Cerebellar cortex (tissue), 1 donor: ENCODE results near the gene ATP1A4.

Experiments
- DNase-seq: peaks from one replicate; pipeline ENCODE4 v3.0.0-alpha.2; 2015; ENCODE audit warnings: low spot score

ATP1A4 gene

GRCh38 chr1:160206421-160207117 lies 55.2 kb downstream of the ATP1A4 start:
- DNase-seq, result peak; percentile 52

- DNase-seq, result no peak
These were observed 55.8 kb downstream of the ATP1A4 start for GRCh38 chr1:160207118-160207650.

- DNase-seq, result no peak
These were observed 56.6 kb downstream of the ATP1A4 start for GRCh38 chr1:160207771-160208556.

- no peak for DNase-seq
These were observed 57.3 kb downstream of the ATP1A4 start for GRCh38 chr1:160208557-160209320.

GRCh38 chr1:160209321-160210046 lies 58.1 kb downstream of the ATP1A4 start:
- DNase-seq, result peak; percentile 96

- no peak for DNase-seq
These were observed 59.2 kb downstream of the ATP1A4 start for GRCh38 chr1:160210561-160210960.

- peak; percentile 61 for DNase-seq
These were observed 59.8 kb downstream of the ATP1A4 start for GRCh38 chr1:160211046-160211790.

GRCh38 chr1:160214481-160215140 lies 63.2 kb downstream of the ATP1A4 start:
- no peak for DNase-seq

- no peak for DNase-seq
These were observed 64.9 kb downstream of the ATP1A4 start for GRCh38 chr1:160216301-160216700.

- no peak for DNase-seq
These were observed 66.2 kb downstream of the ATP1A4 start for GRCh38 chr1:160217481-160218051.

- DNase-seq, result peak; percentile 75
These were observed 67.9 kb downstream of the ATP1A4 start for GRCh38 chr1:160219062-160219929.

- DNase-seq, result no peak
These were observed 68.9 kb downstream of the ATP1A4 start for GRCh38 chr1:160220301-160220700.

GRCh38 chr1:160221089-160221488 lies 69.7 kb downstream of the ATP1A4 start:
- no peak for DNase-seq

- no peak for DNase-seq
These were observed 71.1 kb downstream of the ATP1A4 start for GRCh38 chr1:160222546-160222945.

- DNase-seq, result no peak
These were observed 73.2 kb downstream of the ATP1A4 start for GRCh38 chr1:160224606-160225005.

GRCh38 chr1:160225345-160225744 lies 73.9 kb downstream of the ATP1A4 start:
- no peak for DNase-seq

GRCh38 chr1:160226623-160227022 lies 75.2 kb downstream of the ATP1A4 start:
- no peak for DNase-seq

GRCh38 chr1:160227034-160227433 lies 75.6 kb downstream of the ATP1A4 start:
- DNase-seq, result no peak

- DNase-seq, result no peak
These were observed 76.2 kb downstream of the ATP1A4 start for GRCh38 chr1:160227561-160227960.
